Glomerular endothelial cell (primary cell): ENCODE data around the gene DRD1. TPM values are rescaled to one million over a fixed set of nuclear protein-coding genes. Genes with fewer than 3 reads are reported as not detected.

ENCODE experiments used
- DNase-seq: peaks from one replicate; pipeline ENCODE4 v3.0.0-alpha.2; 2011; ENCODE audit warnings: low read depth, low spot score; ENCODE audit errors: extremely low read depth
- total RNA-seq: library from RNA; depleted of rRNA; stranded (reverse); fragments of >200 nt; gene quantifications from 2 replicates; pipeline ENCODE4 v1.2.3, GENCODE V29; 2015

The DRD1 gene
- not detected in 2 replicates for total RNA-seq

DNA sequence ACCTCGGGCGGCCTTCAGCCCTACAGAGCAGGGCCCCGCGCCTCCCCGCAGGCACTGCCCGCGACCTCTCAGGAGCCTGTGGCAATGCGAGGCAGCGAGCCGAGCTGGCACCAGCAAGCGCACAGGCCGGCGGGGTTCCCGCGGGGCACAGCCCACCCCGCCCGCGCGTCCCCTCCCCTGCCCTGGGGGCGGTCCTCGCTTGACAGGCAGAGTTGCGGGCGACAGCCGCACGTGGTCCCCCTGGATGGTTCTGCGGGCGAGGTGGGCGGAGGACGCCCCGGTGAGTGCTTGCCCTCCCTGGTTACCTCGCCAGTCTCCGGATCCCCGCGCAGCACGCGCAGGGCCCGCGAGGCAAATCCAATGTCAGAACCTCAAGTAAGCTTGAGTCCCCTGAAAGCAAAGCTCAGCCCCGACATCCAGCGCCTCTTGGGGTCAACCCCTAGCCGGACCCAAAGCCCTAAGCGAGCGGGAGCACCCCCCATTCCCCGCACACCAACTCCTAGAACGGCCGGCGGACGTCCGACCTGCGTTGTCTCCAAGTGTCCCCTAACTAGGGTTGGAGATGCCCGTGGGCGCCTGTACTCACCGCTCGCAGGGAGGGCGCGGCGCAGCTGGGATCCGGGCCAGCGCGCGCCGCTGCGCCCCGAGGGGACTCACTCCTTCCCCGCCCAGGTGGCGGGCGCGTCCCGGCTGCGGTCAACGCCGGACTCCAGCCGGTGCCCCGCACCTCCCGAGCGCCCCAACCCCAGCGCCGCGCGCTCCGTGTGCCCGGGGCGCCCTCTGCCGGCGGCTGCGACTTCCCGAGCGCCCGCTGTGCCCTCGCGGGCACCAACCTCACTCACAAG, at the start of gene DRD1:
Gene DRD1 (minus strand): TSS at position 123 of the 845 bp plus-strand sequence. CDS start 1,083 bp downstream, outside the sequence.
- DNase-seq = no peak

DNA sequence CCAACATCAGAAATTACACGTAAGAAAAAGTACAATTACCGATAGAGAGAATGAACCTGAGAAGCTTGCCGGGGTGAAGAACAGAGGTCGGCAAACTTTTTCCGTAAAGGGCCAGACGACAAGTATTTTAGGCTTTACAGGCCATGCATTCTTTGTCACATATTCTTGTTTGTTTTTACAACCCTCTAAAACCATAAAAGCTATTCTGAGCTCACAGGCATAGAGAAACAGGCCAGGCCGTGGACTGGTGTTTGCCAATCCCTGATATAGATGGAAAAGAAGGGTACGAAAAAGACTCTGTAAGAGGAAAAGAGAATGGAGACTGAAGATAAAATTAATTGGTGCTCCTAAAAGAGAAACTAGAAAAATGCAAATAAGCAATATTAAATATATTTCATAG, 49.7 kb upstream of the DRD1 start:
- no peak for DNase-seq

DNA sequence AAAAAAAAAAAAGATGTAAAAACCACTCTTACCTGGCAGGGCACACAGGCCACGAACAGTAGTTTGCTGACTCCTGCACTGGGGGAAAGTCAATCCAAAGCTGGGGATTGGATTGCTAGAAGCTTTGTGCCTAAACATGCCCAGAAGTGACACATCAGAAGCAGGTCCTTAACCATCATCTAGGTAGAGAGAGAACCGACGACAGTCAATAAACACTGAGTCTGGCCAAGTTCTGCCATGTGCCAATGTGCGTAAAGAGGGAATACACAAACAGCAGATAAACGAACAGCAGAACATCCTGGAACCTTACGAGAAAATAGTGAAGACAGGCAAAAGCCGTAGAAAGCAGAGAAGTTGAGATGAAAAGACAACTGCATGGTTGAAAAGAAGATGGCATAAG, 49.3 kb upstream of the DRD1 start:
- no peak for DNase-seq

DNA sequence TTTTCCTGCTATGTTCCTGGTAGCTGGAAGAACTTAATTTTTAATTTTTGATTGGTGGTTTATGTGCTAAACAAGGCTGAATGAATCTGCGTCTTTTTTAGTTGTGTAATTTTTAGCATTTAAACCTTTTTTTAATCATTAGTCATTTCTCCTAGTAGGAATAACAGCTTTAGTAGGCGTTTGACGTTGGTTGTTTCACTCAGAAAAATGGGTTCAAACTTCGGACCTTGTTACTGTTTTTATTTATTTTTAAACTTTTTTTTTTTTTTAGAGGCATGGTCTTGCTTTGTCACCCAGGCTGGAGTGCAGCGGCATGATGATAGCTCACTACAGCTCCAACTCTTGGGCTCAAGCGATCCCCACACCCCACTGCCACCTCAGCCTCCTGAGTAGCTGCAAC, 47.2 kb upstream of the DRD1 start:
- DNase-seq = no peak

DNA sequence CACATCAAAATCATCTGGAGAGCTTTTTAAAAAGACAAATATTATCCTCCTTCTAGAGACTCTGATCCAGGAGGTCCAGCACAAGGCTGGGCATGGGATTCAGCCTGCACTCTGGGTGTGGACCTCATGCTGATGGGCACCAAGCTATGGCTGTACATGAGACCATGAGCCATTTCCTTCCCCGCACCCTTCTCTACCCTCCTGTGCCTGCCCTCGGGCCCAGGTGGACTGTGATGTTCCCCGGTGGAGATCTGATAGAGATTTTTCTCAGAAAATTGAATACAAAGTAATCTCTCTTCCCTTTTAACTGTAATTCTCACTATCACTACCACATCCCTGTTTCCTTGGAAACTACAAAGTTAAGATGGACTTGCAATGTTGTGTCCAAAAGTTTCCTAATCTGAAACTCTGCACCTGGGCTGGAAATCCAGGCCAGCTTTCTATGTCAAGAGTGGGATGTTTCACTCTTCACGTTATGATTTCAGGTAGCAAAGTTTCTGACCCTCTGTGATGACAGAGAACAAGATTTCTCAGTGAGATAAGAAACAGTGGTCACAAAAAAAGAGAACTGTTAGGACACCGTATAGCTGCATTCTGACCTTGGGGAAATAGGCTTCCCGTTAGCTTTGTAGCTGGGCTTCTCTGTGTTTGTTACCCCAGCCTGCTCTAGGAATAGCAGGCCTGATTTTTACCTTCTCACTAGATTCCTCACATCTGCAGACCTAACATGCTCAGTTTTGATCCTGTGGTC, 45.9 kb upstream of the DRD1 start:
- no peak for DNase-seq

DNA sequence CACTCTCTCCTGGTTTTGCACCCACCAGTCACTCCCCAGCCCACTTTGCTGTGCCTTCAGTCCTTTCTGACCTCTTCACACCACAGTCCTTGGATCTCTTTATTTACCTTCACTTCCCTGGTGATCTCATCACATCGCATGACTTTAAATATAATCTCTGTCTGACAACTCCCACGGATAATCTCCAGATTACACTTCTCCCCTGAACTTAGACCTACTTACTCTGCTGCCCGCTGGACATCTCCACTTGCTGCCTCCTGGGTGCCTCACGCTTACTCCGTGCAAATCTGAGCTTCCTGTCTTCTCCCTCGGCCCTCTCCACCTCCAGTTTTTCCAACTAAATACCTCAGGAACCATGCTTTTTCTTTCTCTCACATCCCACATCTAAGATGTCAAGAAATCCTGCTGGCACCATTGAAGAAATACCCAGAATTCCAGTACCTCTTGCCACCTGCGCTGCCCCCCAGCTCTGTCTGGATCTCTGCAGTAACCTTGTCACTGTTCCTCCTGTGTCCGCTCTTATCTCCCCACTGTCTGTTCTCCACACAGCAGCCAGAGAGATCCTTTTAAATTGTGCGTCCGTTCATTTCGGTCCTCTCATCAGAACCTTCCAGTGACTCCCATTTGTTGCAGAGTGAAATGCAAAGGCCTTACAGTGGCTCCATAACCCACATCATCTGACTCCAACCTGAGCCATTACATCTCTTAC, 43.7 kb upstream of the DRD1 start:
- DNase-seq = no peak

DNA sequence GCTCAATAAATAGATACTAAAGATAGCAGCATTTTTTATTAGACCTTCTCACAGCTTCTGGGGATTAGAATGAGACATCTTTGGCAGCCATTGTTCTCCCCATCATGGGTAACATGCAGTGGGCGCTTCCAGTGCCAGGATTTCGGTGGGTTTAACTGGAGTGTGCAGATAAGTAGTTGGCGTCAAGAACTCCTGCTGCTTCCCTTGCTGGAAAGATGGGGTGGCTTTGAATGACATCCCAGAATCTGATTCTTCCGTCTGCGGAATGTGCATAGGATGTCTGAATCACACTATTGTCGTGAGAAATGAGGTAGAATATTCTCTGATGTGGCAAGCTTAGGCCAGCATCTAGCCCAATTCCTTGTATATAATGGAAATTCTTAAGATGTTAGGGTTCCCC, 41.6 kb upstream of the DRD1 start:
- DNase-seq = no peak

DNA sequence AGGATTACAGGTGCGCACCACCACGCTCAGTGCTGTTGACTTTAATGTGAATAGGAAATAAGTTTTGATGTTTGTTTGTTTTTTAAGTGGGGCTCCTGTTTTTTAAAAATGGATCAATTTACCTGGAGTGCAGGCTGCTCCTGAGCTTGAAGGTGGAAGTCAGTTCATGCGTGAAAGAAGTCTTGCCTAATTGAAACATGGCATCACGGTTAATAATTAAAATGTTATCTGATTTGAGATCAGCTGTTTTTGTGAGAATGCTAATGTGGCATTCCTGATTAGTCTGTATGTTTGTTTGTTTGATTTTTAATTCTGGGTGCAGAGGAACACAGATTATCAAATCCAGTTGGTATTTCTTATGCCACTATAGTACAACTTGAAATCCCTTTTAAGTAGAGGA, 40.8 kb upstream of the DRD1 start:
- DNase-seq = no peak

DNA sequence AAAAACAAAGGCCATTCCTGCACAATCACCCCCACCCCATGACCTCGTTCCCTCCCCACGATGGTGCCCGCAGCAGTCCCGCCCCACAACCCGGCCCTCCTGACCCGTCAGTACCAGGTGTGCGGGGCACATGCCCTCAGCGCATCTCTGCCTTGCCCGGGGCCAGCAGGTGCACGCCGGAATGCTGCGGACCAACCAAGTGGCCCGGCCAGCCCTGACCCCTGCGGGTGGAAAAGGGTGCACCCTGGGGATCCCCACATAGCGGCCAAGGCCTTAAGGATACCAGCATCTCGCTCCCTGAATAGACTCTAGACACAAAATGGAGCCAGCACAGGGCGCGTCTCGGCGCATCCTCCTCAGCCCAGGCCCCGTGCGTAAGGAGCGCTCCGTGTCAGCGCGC, 40.3 kb upstream of the DRD1 start:
- DNase-seq = no peak

DNA sequence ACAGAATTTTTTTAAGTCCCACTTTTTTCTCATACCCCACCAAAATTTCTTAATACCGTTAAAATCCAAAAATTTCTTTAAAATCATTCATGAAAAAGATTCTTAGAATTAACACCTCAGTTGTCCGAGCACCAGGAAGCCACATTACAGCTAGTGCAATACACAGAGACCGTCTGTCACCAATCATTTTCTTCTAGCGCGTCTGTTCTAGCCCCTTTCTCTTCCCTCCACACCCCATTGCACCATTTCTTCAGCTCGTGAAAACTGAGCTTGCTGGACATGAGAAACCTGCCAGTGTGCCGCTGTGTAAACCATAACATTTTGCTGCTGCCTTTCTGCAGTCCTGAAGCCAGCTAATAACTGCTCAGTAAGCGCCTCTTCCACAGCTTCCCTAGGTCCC, 39.4 kb upstream of the DRD1 start:
- no peak for DNase-seq

DNA sequence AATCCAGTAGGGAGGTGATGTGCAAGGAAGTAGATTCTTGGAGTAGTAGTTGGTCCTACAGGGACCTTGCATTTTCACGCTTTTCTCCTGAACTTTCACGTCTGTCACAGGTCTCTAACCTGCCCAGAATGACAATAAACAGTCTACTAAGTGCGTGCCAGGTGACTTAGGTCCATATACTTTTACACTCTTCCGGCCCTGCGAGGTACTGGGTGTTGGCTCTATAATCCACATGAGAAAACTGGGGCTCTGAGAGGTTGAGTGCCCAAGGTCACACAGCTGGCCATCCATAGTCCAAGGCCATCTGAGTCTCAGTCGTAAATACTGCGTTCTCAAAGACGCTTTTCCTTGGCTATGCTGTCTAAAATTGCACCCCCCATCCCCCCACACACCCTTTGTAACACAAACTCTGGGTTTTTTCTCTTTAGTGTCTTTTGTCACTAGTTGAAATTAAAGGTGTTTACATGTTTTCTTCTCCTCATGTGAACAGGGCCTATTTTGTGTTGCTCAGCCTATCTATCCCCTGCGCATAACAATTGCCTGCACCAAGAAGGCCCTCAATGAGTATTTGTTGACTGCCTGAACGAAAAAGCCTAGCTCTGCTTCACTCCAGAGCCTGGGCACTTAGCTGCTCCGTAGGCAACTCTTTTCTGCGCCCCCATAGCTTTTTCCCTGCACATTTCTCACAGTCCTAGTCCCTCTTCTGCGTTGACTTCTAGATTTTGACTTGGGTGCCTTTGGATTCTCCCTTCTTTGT, 35.3 kb upstream of the DRD1 start:
- DNase-seq = no peak

DNA sequence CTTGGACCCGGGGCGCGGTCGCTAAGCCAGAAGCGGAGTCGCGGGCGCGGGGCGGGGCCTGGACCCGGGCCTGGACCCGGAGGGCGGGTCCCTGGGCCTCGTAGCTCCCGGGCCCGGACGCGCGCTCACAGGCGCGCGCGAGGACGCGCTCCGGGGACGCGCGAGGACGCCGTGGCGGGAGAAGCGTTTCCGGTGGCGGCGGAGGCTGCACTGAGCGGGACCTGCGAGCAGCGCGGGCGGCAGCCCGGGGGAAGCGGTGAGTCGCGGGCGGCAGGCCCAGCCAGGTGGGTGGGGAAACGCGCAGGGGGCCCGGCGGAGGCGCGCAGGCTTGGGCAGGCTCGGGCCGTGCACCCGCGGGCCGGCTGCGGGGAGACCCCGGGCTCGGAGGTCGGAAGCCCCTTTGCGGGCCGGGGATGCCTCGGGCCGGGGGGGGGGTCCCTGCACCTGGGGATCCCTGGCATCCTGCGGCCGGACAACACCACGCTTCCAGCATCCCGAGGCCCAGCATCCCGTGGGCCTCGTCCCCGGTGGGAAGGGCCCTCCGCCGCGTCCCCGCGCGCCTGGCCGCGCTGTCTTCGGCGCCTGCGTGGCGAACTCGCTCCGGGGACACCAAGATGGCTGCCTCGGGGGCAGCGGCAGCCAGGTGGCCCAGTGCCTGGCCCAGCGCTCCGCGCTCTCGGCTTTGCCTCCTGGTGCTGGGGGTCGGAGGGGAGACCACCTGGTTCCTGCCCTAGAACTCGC, 34.6 kb upstream of the DRD1 start, which contains the start of gene SFXN1:
Gene SFXN1 (plus strand): TSS at position 177 of the 741 bp plus-strand sequence. CDS start 13,544 bp downstream, outside the sequence.
- no peak for DNase-seq

DNA sequence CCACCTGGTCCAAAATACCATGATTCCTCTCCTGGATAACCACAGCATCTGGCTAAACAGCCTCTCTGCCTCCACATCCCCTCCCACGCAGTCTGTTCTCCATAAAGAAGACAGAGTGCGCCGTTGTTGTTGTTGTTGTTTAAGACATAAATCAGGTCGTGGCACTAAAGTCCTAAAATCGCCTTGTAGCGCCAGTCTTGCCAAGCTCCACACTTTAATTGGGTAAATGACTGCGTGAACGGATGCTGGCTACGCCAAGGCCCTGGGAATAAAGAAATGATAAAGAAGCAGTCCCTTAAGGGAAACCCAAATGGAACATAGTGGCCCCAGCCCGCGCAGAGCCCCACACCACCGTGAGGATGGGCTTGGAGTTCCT, 34.0 kb upstream of the DRD1 start:
- DNase-seq = no peak

DNA sequence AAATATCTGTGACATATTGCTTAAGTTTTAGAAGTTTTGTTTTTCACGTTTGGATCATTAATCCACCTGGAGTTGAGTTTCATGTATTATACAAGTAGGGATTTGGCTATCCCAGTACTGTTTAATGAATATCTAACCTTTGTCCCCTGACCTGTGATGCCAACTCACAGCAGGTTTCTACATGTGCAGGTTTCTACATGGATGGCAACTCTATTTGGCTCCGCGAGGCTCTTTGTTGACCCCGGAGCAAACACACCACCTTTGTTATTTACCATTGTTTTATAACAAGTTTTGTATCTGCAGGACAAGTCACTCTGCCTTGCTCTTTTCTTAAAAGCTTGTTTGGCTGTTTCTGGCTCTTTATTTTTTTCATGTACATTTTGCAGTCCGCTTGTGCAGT, 33.5 kb upstream of the DRD1 start:
- no peak for DNase-seq

DNA sequence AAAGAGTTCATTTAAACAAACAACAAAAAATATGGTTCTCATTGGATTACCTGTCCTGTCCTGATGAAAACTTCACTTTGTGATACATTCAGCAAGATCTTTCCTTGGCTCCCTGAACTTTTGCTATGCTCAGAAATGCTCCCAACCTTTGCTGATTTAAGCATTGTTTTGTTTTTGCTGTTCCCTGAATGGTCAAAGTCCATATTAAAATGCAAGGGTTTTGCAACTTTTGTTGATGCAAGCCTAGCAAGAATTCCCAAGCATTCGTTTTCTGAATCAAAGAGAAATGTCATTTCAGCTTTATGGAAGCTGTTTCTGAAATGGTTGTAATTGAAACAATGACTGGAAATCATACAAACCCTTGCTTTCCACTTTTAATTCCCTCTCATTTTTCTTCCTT, 31.3 kb upstream of the DRD1 start:
- no peak for DNase-seq

DNA sequence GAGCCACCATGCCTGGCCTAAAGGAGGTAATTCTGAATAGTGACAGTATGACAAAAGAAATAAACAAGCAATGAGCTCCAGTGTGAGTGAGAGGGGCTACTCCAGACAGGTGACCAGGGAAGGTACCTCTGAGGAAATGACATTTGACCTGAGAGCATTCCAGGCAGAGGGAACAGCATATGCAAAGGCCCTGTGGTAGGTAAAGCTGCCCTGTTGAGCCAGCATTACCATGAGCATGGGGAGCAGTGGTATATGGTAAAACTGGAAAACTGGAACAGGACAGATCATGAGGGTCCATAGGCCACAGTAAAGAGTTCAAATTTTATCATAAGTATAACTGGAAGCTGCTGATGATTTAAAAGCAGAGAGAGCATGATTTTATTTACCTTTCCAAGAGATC, 28.4 kb upstream of the DRD1 start:
- DNase-seq = no peak

DNA sequence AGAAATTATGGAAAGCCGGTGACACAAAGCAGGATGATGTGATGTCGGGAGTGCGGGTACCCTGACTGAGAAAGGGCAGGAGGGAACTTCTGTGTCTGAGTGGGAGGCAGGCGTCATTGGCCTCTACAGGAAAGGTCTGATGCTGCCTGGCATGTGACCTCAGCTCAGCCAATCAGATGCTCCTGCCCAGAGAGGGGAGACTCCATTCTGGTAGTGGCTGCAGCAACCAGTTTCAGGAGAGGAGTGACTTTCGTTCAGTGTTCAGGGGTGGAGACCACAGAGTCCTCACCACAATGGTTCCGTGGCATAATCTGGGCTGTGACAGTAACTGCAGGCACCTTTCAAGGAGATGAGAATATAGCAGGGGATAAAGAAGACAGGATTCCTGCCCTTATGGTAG, 27.6 kb upstream of the DRD1 start:
- DNase-seq = no peak

DNA sequence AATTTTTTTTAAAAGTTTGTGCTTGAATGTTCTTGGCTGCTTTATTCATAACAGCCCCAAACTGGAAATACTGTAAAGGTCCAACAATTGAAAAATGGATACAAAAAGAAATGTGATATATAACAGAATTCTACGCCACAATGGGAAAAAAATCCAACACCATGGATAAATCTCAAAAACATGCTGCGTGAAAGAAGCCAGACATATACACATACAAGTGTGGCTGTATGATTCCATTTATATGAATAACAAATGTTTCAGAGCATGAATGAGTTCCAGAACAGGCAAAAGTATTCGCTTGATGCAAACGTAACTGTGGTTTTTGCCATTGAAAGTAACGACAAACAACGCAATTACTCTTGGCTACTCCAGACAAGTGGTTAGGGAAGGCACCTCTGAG, 27.2 kb upstream of the DRD1 start:
- DNase-seq = no peak

DNA sequence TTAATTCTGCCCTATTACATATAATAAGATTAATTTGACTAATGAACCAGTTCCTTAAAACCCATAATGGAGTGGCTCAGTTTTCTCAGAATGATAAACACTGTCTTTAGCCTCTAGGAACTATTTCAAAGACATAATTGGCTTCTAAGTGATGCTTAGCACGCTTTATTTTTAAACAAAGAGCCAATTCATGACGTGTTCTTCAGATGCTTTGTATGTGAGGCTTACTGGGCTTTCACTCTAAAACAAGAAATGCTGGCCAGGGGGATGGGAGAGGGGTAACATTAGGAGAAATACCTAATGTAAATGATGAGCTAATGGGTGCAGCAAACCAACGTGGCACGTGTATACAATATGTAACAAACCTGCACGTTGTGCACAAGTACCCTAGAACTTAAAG, 26.8 kb upstream of the DRD1 start:
- DNase-seq = no peak

DNA sequence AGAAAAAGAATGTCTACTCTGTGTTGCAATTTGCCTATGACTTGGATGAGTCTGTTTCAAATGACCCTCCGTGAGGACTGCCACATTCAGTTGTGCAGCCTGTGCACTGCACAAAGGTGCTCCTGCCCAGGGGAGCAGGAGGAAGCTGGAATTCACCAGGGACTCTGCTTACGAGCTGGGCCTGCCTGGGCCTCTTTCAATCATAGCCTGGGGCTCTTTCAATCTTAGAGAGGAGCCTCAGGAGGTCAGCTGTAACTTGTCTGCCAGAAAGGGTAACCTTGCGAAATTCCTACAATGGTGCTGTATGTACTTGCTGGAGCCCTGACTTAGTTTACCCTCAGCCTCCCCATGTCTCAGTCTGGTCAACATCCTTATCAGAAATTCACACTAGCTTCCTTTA, 25.9 kb upstream of the DRD1 start:
- DNase-seq = no peak
